Epithelial cell of esophagus (primary cell): ENCODE measurements around the gene CDADC1.

Source experiments
- DNase-seq: peaks from one replicate; pipeline ENCODE4 v3.0.0; 2010; ENCODE audit warnings: low read depth
- H3K4me3 ChIP-seq: 2 replicates; pipeline ENCODE4 v1.5.1; 2011; ENCODE audit warnings: mild to moderate bottlenecking, low read length, control low read depth
- TF ChIP-seq, protein P1 (sequence below): IDR thresholded peaks from 2 replicates; pipeline ENCODE4 v1.5.1; 2011; ENCODE audit warnings: low read depth, mild to moderate bottlenecking, low read length, control low read depth, inconsistent platforms; ENCODE audit not compliant: insufficient read depth; ENCODE audit errors: missing control alignments

Gene CDADC1

DNA sequence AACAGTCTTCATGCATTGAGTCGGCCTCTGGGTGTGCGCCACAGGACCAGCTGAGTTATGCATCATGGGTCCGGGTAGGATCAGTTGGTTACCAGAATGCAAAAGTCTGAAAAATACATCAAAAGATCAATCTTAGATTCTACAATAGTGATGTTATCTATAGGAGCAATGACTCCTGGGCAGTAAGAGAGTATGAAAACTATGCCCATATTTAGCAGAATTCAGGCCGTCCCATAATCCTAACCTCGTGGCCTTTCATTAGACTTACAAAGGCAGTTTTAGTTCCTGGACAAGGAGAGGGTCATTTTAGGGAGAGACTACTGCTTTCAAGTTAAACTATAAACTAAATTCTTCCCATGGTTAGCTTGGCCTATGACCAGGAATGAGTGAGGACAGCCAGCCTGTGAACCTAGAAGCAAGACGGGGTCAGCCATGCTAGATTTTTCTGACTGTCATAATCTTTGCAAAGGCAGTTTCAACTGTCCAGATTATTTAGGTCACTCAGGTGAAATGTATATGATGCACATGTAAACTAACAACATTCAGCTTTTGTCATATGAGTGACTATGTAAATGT, 11.8 kb upstream of the CDADC1 start:
- H3K4me3 ChIP-seq = no peak overlapping the region
- TF ChIP-seq, protein P1, sequence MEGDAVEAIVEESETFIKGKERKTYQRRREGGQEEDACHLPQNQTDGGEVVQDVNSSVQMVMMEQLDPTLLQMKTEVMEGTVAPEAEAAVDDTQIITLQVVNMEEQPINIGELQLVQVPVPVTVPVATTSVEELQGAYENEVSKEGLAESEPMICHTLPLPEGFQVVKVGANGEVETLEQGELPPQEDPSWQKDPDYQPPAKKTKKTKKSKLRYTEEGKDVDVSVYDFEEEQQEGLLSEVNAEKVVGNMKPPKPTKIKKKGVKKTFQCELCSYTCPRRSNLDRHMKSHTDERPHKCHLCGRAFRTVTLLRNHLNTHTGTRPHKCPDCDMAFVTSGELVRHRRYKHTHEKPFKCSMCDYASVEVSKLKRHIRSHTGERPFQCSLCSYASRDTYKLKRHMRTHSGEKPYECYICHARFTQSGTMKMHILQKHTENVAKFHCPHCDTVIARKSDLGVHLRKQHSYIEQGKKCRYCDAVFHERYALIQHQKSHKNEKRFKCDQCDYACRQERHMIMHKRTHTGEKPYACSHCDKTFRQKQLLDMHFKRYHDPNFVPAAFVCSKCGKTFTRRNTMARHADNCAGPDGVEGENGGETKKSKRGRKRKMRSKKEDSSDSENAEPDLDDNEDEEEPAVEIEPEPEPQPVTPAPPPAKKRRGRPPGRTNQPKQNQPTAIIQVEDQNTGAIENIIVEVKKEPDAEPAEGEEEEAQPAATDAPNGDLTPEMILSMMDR = no peak
- no peak for DNase-seq

DNA sequence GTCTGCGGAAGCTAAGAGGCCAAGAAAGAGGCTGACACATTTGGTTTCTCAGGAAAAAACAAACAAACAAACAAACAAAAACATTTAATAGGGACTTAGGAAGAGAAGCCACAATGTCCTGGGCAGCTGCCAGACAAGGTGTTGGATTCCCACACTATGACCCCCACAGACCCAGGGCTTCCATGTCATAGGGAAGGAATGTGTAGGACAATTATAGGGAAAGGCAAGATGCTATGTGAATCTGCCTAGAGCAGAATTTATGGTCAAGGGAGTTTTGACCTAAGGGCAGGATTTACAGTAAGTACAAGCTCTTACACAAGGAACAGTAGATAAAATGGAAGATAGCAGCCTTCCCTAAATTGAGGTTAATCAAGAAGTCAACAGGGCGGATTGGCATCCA, 9.1 kb upstream of the CDADC1 start:
- DNase-seq = no peak
- no peak overlapping the region for H3K4me3 ChIP-seq
- TF ChIP-seq, protein P1 = no peak

DNA sequence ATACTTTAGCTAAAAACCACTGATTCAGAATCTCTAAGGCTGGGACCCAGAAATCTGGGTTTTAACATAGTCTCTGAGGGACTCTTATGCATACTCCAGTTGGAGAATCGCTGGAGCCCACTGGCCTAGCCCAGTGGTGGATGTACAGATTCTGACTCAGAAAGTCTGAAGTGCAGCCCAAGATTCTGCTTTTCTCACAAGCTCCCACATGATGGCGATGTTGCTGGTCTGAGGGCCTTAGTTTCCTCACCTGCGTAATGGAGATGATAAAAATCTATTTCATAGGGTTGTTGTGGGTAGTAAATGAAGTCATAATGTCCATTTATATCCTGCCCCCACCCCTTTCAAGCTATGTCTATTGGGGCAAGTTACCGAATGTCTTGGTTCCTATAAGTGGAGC, 7.7 kb upstream of the CDADC1 start:
- peak; percentile 60 for DNase-seq
- TF ChIP-seq, protein P1 = peak; percentile 64
- no peak overlapping the region for H3K4me3 ChIP-seq

DNA sequence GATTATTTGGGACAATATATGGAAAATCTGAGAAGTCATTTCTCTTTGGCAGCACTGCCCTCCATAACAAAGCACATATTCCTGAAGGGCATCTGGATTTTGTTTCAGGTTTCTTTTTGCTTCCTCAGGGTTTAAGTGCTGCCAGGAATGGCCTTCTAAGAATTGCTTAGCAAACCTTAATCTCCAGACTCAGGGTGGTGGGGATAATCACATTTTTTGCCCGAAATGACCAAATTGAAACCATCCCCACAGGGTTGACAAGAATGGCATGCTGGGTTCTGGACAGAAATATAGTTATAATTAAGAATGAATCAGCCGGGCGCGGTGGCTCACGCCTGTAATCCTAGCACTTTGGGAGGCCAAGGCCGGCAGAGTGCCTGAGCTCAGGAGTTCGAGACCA, 6.4 kb upstream of the CDADC1 start:
- no peak overlapping the region for H3K4me3 ChIP-seq
- TF ChIP-seq, protein P1 = no peak
- no peak for DNase-seq

DNA sequence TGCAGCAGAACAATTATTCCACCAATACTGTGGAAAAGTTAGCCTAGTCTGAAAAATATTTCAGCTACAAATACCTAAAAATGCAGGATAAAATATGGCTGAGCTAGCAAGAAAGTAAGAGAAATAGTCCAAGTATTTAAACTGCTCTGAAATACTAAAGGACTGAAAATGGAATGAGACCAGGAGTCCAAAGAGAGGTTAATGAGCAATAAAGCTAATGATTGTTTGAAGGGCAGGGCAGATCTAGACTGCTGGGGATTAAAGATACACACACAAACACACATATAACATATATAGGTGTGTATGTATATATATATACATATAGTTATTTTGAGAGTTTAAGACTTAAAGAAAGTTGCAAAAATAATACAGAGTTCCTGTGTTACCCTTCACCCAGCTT, 2.6 kb upstream of the CDADC1 start:
- no peak overlapping the region for H3K4me3 ChIP-seq
- TF ChIP-seq, protein P1 = no peak
- no peak for DNase-seq

DNA sequence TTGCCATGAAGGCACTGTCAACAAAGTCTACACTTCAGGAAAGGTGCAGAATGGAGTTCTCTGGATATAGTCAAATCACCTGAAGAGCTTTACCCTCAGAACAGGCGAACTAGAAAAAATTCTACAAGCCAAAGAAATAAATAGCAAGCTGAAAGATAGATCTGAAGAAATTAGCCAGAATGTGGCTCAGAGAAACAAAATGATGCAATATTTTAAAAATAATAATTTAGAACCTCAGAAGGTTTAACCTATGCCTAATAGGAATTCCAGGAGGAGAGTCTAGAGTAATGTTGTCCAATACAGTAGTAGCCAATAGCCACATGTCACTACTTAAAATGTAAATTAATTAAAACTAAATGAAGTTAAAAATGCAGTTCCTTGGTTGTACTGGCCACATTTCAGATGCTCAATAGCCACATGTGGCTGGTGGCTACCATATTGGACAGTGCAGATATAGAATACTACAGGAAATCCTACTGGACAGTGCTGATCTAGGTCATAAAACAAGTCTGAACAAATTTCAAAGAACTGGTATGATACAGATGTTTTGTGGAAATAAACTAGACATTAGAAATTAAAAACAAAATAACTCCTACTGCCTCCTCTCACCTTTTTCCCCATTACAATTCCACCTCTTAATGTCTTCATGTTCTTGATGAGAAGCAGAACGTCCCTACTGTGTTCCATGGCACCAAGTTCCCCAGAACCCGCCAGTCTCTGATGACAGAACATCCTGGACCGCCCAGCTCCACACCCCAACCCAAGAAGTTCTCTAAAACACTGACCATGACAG, 679 bp upstream of the CDADC1 start:
- DNase-seq = no peak
- TF ChIP-seq, protein P1 = no peak
- H3K4me3 ChIP-seq = peak overlapping the region; percentile 93

DNA sequence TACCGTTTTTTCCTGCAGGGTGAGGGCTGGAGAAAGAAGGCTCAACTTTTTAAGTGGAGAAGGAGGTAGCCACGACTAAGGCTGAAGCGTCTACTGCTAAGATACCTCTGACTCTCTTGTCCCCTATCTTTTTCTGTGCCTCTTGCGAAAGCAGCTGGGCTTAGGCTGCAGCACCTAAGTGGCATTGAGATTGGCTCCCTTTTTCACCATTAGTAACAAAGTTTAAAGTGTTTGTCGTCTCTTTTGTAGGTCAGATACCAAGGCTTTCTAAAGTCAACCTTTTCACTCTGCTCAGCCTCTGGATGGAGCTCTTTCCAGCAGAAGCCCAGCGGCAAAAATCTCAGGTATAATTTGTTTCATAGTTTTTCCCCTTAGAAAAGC, 887 bp downstream of the CDADC1 start:
- TF ChIP-seq, protein P1 = peak; percentile 25
- H3K4me3 ChIP-seq = peak overlapping the region; percentile 93
- no peak for DNase-seq
